OCI-LY3 (cell line): ENCODE data around the gene AOX1.

Source experiments
- EZH2phosphoT487 ChIP-seq: fragments of 200-600 bp; shearing (Covaris generic); IDR thresholded peaks from 2 replicates; pipeline ENCODE4 v1.6.1; 2018; ENCODE audit warnings: antibody characterized with exemption, mixed run types, low read depth
- TF ChIP-seq, protein P1 (sequence below): fragments of 200-600, 300-600 bp; sonication (generic); IDR thresholded peaks from 2 replicates; pipeline ENCODE4 v1.5.1; 2014; ENCODE audit warnings: antibody characterized with exemption, low read length, low read depth

DNA sequence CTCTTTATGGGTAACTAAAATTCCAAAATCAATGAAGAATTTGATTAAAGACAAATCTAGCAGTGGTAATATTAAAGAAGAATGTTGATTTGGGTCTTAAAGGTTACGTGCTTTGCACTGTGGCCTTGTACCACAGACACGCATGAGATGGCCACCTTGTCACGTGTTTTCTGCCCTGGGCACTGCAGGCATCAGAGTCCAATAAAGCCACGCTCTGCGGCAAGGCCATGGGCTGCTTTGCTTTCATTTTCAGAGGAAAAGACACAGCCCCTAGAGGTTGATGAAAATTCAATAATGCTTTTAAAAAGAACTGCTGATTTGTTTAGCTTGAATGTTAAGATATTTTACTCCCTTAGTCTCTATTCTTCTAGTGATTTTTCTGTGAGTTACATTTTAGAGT lies 30.4 kb downstream of the AOX1 start:
- TF ChIP-seq, protein P1, sequence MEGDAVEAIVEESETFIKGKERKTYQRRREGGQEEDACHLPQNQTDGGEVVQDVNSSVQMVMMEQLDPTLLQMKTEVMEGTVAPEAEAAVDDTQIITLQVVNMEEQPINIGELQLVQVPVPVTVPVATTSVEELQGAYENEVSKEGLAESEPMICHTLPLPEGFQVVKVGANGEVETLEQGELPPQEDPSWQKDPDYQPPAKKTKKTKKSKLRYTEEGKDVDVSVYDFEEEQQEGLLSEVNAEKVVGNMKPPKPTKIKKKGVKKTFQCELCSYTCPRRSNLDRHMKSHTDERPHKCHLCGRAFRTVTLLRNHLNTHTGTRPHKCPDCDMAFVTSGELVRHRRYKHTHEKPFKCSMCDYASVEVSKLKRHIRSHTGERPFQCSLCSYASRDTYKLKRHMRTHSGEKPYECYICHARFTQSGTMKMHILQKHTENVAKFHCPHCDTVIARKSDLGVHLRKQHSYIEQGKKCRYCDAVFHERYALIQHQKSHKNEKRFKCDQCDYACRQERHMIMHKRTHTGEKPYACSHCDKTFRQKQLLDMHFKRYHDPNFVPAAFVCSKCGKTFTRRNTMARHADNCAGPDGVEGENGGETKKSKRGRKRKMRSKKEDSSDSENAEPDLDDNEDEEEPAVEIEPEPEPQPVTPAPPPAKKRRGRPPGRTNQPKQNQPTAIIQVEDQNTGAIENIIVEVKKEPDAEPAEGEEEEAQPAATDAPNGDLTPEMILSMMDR = no peak
- no peak for TF ChIP-seq EZH2phosphoT487
